ENCODE results near the gene LDLRAP1. TPM values are rescaled to one million over a fixed set of nuclear protein-coding genes. Genes with fewer than 3 reads are reported as not detected.

Gene LDLRAP1
- total RNA-seq, 4 donors from 2014 or later, result 25.1 to 40.9 (median 34.4) TPM

DNA sequence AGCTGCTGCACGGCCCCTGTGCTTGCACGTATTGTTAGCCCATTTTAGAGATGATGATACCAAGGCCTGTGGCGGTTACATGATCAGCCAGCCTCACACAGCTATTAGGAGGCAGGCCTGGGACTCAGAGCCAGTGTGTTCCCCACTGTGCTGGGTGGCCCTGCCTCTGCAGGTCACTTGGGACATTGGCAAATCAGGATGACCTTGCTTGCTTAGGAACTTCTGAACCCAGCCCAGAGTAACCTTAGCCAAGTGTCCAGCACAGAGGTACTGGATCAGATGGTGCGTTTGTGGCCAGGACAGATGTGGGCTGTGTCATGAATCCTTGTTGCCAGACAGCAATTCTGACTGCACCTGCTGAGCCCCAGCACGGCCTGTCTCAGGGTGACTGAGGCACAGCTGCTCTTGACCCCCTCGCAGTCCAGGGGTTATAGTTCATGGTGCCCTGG lies 28.1 kb downstream of the LDLRAP1 start:
- Histone ChIP-seq H3K9me3 (no peaks in the 10 kb centered on the region), H3K4me1 (peaks cover 0 to 9% of the 10 kb centered on the region in 2 donors), H3K27ac (no peak overlapping the region), H3K27me3 (no peaks in the 10 kb centered on the region), H3K4me3 (replicated peaks in 1 of 3) (no peak overlapping the region), H3K36me3 (peaks cover 0 to 7% of the 10 kb centered on the region in 2 donors)
- DNase-seq, result no peak
- TF ChIP-seq CTCF (IDR thresholded peaks at IDR 0.05) (no peak), POLR2A (IDR thresholded peaks at IDR 0.05) (no peak)
- 81 to 95% methylated on average over 6 of the region's 6 CpGs for WGBS, 2 donors
- intact Hi-C loops (cut with DNase I), result no loop called here

GRCh38 chr1:25572107-25572506 lies 28.7 kb downstream of the LDLRAP1 start:
- no peaks in the 10 kb centered on the region for H3K27me3 ChIP-seq
- H3K4me1 ChIP-seq, result peaks cover 0 to 9% of the 10 kb centered on the region in 2 donors
- H3K9me3 ChIP-seq, result no peaks in the 10 kb centered on the region
- TF ChIP-seq POLR2A (IDR thresholded peaks at IDR 0.05) (no peak), CTCF (IDR thresholded peaks at IDR 0.05) (no peak)
- intact Hi-C loops (cut with DNase I), result no loop called here
- no peak for DNase-seq
- no peak overlapping the region for H3K4me3 ChIP-seq (replicated peaks in 1 of 3)
- H3K36me3 ChIP-seq, result peaks cover 0 to 3% of the 10 kb centered on the region in 2 donors
- 85 to 88% methylated on average over 4 to 5 of the region's 5 CpGs for WGBS, 2 donors
- no peak overlapping the region for H3K27ac ChIP-seq

- Histone ChIP-seq H3K27me3 (no peaks in the 10 kb centered on the region), H3K4me3 (replicated peaks in 1 of 3) (no peak overlapping the region), H3K9me3 (no peaks in the 10 kb centered on the region), H3K4me1 (peaks cover 0 to 4% of the 10 kb centered on the region in 2 donors), H3K36me3 (no peaks in the 10 kb centered on the region), H3K27ac (no peak overlapping the region)
- peak; percentile 51 to 63 for DNase-seq
- 33 to 39% methylated on average over 13 to 15 of the region's 18 CpGs for WGBS, 2 donors
- intact Hi-C loops (cut with DNase I), result no loop called here
- TF ChIP-seq POLR2A (IDR thresholded peaks at IDR 0.05) (no peak), CTCF (IDR thresholded peaks at IDR 0.05) (peak; percentile 22 to 80 (median 60))
Observed at GRCh38 chr1:25572708-25573590, 29.5 kb downstream of the LDLRAP1 start.

DNA sequence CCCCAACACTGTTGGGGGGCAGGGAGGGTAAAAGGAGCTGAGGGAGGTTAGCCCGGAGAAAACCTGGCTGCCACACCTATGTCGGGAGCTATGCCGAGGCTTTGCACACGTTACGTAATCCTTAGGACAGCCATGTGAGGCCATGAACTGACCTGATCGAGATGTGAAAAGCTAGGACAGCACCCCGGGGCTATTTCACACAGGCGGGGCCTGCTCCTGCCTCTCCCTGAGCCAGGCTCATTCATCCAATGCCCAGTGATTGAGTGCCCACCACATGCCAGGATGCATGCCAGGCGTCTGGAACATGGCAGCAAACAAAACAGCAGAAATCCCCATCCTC lies 30.2 kb downstream of the LDLRAP1 start:
- H3K27me3 ChIP-seq, result no peaks in the 10 kb centered on the region
- TF ChIP-seq CTCF (IDR thresholded peaks at IDR 0.05) (no peak), POLR2A (IDR thresholded peaks at IDR 0.05) (no peak)
- H3K4me1 ChIP-seq, result peaks cover 0 to 4% of the 10 kb centered on the region in 2 donors
- no peaks in the 10 kb centered on the region for H3K9me3 ChIP-seq
- H3K36me3 ChIP-seq, result no peaks in the 10 kb centered on the region
- intact Hi-C loops (cut with DNase I), result no loop called here
- DNase-seq, result peak in 1 of 2 donors; percentile 29
- no peak overlapping the region for H3K4me3 ChIP-seq (replicated peaks in 1 of 3)
- 61 to 76% methylated on average over 9 of the region's 9 CpGs for WGBS, 2 donors
- H3K27ac ChIP-seq, result no peak overlapping the region

GRCh38 chr1:25573961-25574360 lies 30.6 kb downstream of the LDLRAP1 start:
- Histone ChIP-seq H3K36me3 (no peaks in the 10 kb centered on the region), H3K27me3 (no peaks in the 10 kb centered on the region), H3K4me1 (peaks cover 0 to 4% of the 10 kb centered on the region in 2 donors), H3K4me3 (replicated peaks in 1 of 3) (no peak overlapping the region), H3K9me3 (no peaks in the 10 kb centered on the region), H3K27ac (no peak overlapping the region)
- intact Hi-C loops (cut with DNase I), result no loop called here
- TF ChIP-seq POLR2A (IDR thresholded peaks at IDR 0.05) (no peak), CTCF (IDR thresholded peaks at IDR 0.05) (no peak)
- DNase-seq, result no peak
- 79 to 85% methylated on average over 8 of the region's 8 CpGs for WGBS, 2 donors

Measured in thyroid gland (tissue), 4 donors.